ENCODE measurements around the gene GRIPAP1. TPM values are rescaled to one million over a fixed set of nuclear protein-coding genes. Genes with fewer than 3 reads are reported as not detected.

The GRIPAP1 gene
- total RNA-seq (2016; rRNA removed; fragmentation: Illumina TruSeq; extraction: Trizol) (15.0 and 16.1 TPM in 2 replicates), polyA plus RNA-seq (2011; rRNA removed) (22.6 and 24.7 TPM in 2 replicates), polyA minus RNA-seq (2011; rRNA and poly(A)+ RNA removed; ENCODE audit: low replicate concordance) (11.0 and 38.4 TPM in 2 replicates), Bru-seq, nascent RNA (percentile 61 among the genes with signal in this experiment), BruChase-seq, experiment 1, labeled RNA remaining after a 6-hour chase (percentile 67 among the genes with signal in this experiment), BruChase-seq, experiment 2, labeled RNA remaining after a 2-hour chase (percentile 66 among the genes with signal in this experiment)
- total RNA-seq (2016; cell fraction: cytosol; rRNA removed; fragmentation: Illumina TruSeq; extraction: Trizol; ENCODE audit: low read depth), result 1.7 and 2.0 TPM in 2 replicates
- total RNA-seq (2016; cell fraction: insoluble cytoplasmic fraction; rRNA removed; fragmentation: Illumina TruSeq; extraction: Trizol), result 14.6 and 16.4 TPM in 2 replicates
- total RNA-seq (2016; cell fraction: membrane; rRNA removed; fragmentation: Illumina TruSeq; extraction: Trizol), result 3.5 and 4.0 TPM in 2 replicates
- 12.0 and 14.5 TPM in 2 replicates for total RNA-seq (2016; cell fraction: nucleus; rRNA removed; fragmentation: Illumina TruSeq; extraction: Trizol)
- polyA plus RNA-seq (2011; cell fraction: cytosol; rRNA removed), result 12.3 and 13.1 TPM in 2 replicates
- 95.2 and 107 TPM in 2 replicates for polyA plus RNA-seq (2011; cell fraction: nucleus; rRNA removed)
- polyA plus RNA-seq (2012), result 19.3 and 22.4 TPM in 2 replicates
- polyA plus RNA-seq (2016; cell fraction: cytosol; fragmentation: Illumina TruSeq; extraction: Trizol; ENCODE audit: low read depth), result 0.53 and 0.80 TPM in 2 replicates
- 16.6 and 18.3 TPM in 2 replicates for polyA plus RNA-seq (2016; cell fraction: insoluble cytoplasmic fraction; fragmentation: Illumina TruSeq; extraction: Trizol; ENCODE audit: low read depth)
- polyA plus RNA-seq (2016; cell fraction: membrane; fragmentation: Illumina TruSeq; extraction: Trizol; ENCODE audit: low read depth), result 1.8 and 1.9 TPM in 2 replicates
- 42.4 and 61.4 TPM in 2 replicates for polyA plus RNA-seq (2016; cell fraction: nucleus; fragmentation: Illumina TruSeq; extraction: Trizol; ENCODE audit: insufficient read depth, low read depth)
- 5.4 and 5.6 TPM in 2 replicates for polyA minus RNA-seq (2011; cell fraction: cytosol; rRNA and poly(A)+ RNA removed)
- 19.6 and 21.1 TPM in 2 replicates for polyA minus RNA-seq (2011; cell fraction: nucleus; rRNA and poly(A)+ RNA removed)
- long read RNA-seq, experiment 1, partial matches to known transcripts, result 12 of 18 reads
- long read RNA-seq, experiment 1, other reads (novel, unspliced or antisense), result 2 of 18 reads
- long read RNA-seq, experiment 2, partial matches to known transcripts, result 16 of 31 reads
- long read RNA-seq, experiment 2, other reads (novel, unspliced or antisense), result 15 of 31 reads

GRCh38 chrX:49002091-49002935, at the start of gene GRIPAP1:
TSS of gene GRIPAP1 (minus strand) at chrX:49002264. CDS start at chrX:49002229, 35 bp downstream.
- FAIRE-seq (peak; percentile 95), DNase-seq (ENCODE audit: low spot score) (peak; percentile 73), ATAC-seq (peak; percentile 85)
- Histone ChIP-seq H4K20me1 (ENCODE audit: insufficient read depth, low read length) (no peaks in the 10 kb centered on the region), H3K9ac (ENCODE audit: insufficient read depth, low read depth, low read length) (peak within 1 kb of the TSS; percentile 97), H3K27me3 (ENCODE audit: control insufficient read depth in 1 of 2, insufficient read depth in 2 of 2, low read length in 2 of 2) (no peaks in the 10 kb centered on the region), H3K79me2 (ENCODE audit: insufficient read depth, low read length) (peaks cover 7% of the 10 kb centered on the region), H3K9me3 (ENCODE audit: low read length) (no peaks in the 10 kb centered on the region), H3K4me3 (replicated peaks in 1 of 3; ENCODE audit: insufficient read depth in 1 of 3, low read depth in 2 of 3, low read length in 3 of 3) (peak within 1 kb of the TSS; percentile 64 to 86 (median 75)), H3K4me2 (ENCODE audit: low read depth, low read length) (peak within 1 kb of the TSS; percentile 81), H3K4me1 (ENCODE audit: insufficient read depth, low read length) (peaks cover 18% of the 10 kb centered on the region), H2AFZ (ENCODE audit: low read length) (peak within 1 kb of the TSS; percentile 97), H3K27ac (ENCODE audit: extremely low read length, insufficient read depth, low read length) (peak within 1 kb of the TSS; percentile 99), H3K36me3 (replicated peaks in 1 of 2; ENCODE audit: control insufficient read depth in 1 of 2, insufficient read depth in 2 of 2, low read length in 2 of 2) (peaks cover 1 to 10% of the 10 kb centered on the region in 2 experiments; a peak in 2 of 5 replicates)
- POLR2A ChIA-PET, result interaction anchor here (0.7 to 1.8 kb wide), 14 partner anchors 13 to 326 kb away, joined by 3 to 12 read pairs (median 4); partner anchors contain the start of genes OTUD5, PQBP1, TFE3 and TIMM17B
- in situ Hi-C loops (cut with HindIII; ENCODE audit: extremely low pct_ligation_motif_present, low pct_unique_long_range_greater_than_20kb) (no loop called here), intact Hi-C loops (cut with micrococcal nuclease; ENCODE audit: unreplicated experiment) (loop anchor here (1.0 kb wide), 1 partner anchor 44 kb away; no protein-coding TSS in a partner anchor)
- 15% methylated on average over 5 of the region's 38 CpGs for whole genome bisulfite sequencing (ENCODE audit: low lambda C conversion rate)
- BruUV-seq (replicated peaks), result no TSS peak
- CTCF ChIA-PET (ENCODE audit: low intra/inter-chr PET ratio, low total read pairs), result no interaction called here
- no peak for TF ChIP-seq HNRNPL (IDR thresholded peaks at IDR 0.05; ENCODE audit: low read depth, low read length)
- TF ChIP-seq ZNF496 (CRISPR knock-in tag; IDR thresholded peaks at IDR 0.05; ENCODE audit: insufficient replicate concordance), result no peak
- 0 out of 2 replicates have a peak, but pooled peaks have one; percentile 51 for TF ChIP-seq REPIN1 (CRISPR knock-in tag; IDR thresholded peaks at IDR 0.05; ENCODE audit: borderline replicate concordance, low read depth)
- no peak for TF ChIP-seq RORA (CRISPR knock-in tag; IDR thresholded peaks at IDR 0.05)
- no peak for TF ChIP-seq NFE2 (CRISPR knock-in tag; IDR thresholded peaks at IDR 0.05)
- TF ChIP-seq RBFOX2 (IDR thresholded peaks at IDR 0.05; ENCODE audit: low read depth, low read length), result 0 out of 2 replicates have a peak, but pooled peaks have one; percentile 27
- TF ChIP-seq SOX6 (IDR thresholded peaks at IDR 0.05), result no peak
- TF ChIP-seq SOX6 (CRISPR knock-in tag; IDR thresholded peaks at IDR 0.05), result 0 out of 2 replicates have a peak, but pooled peaks have one; percentile 32
- peak; percentile 67; the same call in 1 of the 2 replicates for TF ChIP-seq ZNF740 (CRISPR knock-in tag; IDR thresholded peaks at IDR 0.05)
